Limb (tissue), 2 donors: ENCODE results near the gene MPDZ.

Experiments used
- DNase-seq, 2 donors: peaks; one replicate each; pipeline ENCODE4 v3.0.0-alpha.2; 2016; ENCODE audit errors: extremely low spot score in 2 of 2

The MPDZ gene, protein sequence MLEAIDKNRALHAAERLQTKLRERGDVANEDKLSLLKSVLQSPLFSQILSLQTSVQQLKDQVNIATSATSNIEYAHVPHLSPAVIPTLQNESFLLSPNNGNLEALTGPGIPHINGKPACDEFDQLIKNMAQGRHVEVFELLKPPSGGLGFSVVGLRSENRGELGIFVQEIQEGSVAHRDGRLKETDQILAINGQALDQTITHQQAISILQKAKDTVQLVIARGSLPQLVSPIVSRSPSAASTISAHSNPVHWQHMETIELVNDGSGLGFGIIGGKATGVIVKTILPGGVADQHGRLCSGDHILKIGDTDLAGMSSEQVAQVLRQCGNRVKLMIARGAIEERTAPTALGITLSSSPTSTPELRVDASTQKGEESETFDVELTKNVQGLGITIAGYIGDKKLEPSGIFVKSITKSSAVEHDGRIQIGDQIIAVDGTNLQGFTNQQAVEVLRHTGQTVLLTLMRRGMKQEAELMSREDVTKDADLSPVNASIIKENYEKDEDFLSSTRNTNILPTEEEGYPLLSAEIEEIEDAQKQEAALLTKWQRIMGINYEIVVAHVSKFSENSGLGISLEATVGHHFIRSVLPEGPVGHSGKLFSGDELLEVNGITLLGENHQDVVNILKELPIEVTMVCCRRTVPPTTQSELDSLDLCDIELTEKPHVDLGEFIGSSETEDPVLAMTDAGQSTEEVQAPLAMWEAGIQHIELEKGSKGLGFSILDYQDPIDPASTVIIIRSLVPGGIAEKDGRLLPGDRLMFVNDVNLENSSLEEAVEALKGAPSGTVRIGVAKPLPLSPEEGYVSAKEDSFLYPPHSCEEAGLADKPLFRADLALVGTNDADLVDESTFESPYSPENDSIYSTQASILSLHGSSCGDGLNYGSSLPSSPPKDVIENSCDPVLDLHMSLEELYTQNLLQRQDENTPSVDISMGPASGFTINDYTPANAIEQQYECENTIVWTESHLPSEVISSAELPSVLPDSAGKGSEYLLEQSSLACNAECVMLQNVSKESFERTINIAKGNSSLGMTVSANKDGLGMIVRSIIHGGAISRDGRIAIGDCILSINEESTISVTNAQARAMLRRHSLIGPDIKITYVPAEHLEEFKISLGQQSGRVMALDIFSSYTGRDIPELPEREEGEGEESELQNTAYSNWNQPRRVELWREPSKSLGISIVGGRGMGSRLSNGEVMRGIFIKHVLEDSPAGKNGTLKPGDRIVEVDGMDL (N-terminal part only)

GRCh38 chr9:13279284-13280141 is at the start of gene MPDZ:
MPDZ (minus strand) TSS chr9:13279692; CDS start chr9:13250315, 29,377 bp downstream.
- DNase-seq, result peak; percentile 72 to 91

- no peak for DNase-seq
These were observed 45.5 kb upstream of the MPDZ start for GRCh38 chr9:13324988-13325387.

- DNase-seq, result no peak
These were observed 43.5 kb upstream of the MPDZ start for GRCh38 chr9:13322828-13323550.

DNA sequence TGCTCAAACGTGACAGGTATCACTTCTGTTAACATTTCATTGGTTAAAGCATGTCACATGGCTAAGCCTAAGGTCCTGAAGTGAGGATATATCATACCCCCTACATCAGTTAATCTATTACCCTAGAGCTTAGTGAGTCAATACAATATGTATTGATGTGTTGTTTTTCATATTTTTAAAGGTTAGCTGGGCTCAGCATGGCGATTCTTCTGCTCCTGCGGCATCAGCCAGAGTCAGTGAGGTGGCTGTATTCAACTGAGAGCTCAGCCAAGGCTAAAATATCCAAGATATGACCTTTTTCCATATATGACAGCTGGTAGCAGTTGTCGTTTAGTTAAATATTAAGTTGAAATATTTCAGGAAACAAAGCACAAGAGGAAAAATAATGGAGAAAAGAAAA is 38.5 kb upstream of the MPDZ start:
- no peak for DNase-seq

DNA sequence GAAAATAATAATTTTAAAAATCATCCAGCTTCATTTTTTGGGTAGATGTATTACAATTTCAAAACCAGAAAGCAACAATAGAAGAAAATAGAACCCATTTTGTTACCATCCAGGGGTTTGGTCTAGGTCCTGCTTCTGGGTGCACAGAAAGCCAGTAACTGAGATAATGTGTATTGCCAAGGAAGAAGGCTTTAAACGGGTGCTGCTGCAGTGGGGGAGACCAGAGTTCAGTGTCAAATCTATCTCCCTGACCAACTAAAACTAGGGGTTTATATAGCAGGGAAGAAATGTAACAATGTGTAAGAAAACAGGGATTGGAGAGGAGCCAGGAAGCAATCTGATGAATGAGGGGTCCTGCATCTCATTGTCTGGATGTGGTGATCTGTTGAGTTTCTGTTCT is 17.5 kb upstream of the MPDZ start:
- DNase-seq, result no peak

- no peak for DNase-seq
These were observed 16.1 kb upstream of the MPDZ start for GRCh38 chr9:13295556-13295955.

GRCh38 chr9:13292782-13293181 is 13.3 kb upstream of the MPDZ start:
- no peak for DNase-seq

DNA sequence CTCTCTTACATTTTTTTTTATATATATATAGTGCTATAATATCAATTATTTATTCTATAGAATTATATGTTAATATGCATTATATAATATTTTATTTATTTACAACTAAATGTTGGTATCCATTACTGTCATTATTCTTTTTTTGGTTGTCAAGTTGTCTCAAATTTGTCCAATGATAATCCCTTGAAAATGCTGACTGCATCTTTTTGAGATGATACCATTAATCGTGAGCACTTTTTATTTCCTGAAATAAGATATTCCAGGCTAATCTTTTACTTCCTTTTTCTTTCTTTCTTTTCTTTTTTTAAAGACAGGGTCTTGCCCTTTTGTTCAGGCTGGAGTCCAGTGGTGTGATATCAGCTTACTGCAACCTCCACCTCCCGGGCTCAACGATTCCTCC is 12.7 kb upstream of the MPDZ start:
- no peak for DNase-seq

- DNase-seq, result no peak
These were observed 12.2 kb upstream of the MPDZ start for GRCh38 chr9:13291718-13292117.

- DNase-seq, result no peak
These were observed 4.5 kb upstream of the MPDZ start for GRCh38 chr9:13284011-13284410.

DNA sequence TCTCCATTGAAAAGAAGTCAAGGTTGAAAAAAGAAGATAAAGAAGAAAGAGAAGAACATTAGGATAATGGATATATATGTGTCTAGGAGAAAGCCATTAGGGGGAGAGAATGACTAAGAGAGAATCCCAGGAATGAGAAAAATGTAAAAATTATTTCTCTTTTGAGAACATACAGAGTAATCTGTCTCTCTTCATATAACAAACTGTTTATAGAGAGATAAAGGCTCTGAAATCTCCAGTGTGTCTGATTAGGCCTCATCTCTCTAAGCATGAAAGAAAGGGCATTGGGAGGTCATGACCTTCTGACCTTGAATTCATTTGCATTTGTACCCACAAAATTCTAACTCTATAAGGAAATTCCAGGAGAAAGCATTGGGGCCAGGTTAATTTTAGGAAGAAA is 3.5 kb upstream of the MPDZ start:
- DNase-seq, result no peak

- DNase-seq, result no peak
These were observed 2.0 kb upstream of the MPDZ start for GRCh38 chr9:13281356-13282016.

GRCh38 chr9:13278368-13279246 is 885 bp downstream of the MPDZ start:
- peak; percentile 50 to 82 for DNase-seq

DNA sequence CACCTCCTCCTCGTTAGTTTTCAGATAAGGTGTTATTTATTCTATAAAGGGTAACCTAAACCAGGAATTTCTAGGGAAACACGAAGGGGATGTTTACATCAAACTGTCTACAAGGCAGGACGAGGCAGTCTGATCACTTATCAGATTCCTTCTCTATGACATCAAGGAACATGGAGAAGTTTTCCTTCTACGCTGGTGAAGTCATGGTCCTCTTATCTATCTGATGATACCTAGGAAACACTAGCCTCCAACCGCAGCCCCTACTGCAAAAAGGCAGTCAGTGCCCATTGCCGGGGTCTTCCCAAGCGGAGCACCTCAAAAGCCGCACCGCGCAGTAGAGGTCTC is 1.5 kb downstream of the MPDZ start:
- no peak for DNase-seq

- no peak for DNase-seq
These were observed 4.4 kb downstream of the MPDZ start for GRCh38 chr9:13274886-13275641.

DNA sequence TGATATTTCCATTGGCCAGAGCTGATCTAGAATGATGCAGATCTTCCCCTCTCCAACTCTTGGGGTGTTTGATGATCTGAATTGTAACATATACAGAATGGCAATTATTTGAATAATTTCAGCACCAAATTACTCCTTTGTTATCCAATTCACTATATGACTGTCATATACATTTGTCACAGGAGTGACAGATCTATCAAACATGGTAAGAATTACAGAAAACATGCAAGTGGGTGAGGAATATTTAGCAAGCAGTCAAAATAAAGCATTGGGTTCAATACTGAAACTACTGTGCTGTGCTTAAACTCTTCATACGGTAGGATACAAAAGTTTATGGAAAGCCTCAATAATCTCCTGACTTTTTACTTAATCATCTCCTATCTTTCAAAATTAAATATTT is 8.8 kb downstream of the MPDZ start:
- no peak for DNase-seq

- no peak for DNase-seq
These were observed 9.7 kb downstream of the MPDZ start for GRCh38 chr9:13269589-13270452.
